COLO668 (cell line): Measurements from ENCODE around the gene TTC9B.
"Not testable (repeated sequence)": the region's sequence is repeated elsewhere in the genome, so short reads cannot be mapped to it uniquely, and the experiment has no call there.

Source experiments
- DNase-seq: peaks from one replicate; lab custom pipeline; 2025; ENCODE audit not compliant: unreplicated experiment; lab: John Stamatoyannopoulos, UW

TTC9B gene

DNA sequence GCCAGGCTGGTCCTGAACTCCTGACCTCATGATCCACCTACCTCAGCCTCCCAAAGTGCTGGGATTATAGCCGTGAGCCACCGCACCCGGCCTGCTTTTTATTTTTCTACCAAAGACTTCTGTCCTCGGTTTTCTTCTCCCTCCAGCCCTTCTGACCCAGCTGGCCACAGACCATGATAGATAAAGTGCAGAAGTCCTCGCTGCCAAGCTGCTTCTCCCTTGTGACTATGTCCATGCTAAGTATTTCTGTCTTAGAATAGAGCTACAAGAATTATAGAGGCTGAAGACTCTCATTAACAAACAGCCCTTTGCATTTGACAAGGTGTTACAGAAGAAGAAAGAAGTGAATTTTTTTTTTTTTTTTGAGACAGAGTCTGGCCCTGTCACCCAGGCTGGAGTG, 42.4 kb downstream of the TTC9B start:
- no peak for DNase-seq

GRCh38 chr19:40174092-40174491, 44.1 kb downstream of the TTC9B start:
- DNase-seq = no peak

DNA sequence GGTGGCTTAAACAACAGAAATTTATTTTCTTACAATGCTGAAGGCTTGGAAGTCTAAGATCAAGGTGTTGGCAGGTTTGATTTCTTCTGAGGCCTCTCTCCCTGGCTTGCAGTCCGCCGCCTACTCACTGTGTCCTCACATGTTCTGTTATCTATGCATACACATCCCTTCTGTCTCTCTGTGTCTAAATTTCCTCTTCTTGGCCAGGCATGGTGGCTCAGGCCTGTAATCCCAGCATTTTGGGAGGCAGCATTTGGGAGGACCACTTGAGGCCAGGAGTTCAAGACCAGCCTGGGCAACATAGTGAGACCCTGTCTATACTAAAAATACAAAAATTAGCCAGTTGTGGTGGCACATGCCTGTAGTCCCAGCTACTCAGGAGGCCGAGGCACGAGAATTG, 46.9 kb downstream of the TTC9B start:
- not testable (repeated sequence) for DNase-seq

- DNase-seq = not testable (repeated sequence)
Measured at GRCh38 chr19:40170303-40170989, 47.7 kb downstream of the TTC9B start.

- DNase-seq = not testable (repeated sequence)
Measured at GRCh38 chr19:40169482-40170302, 48.5 kb downstream of the TTC9B start.
